ENCODE data around the gene RASL11A.
A peak's percentile ranks its signal among the peaks of the same experiment; 100 is the strongest.
"Not testable (repeated sequence)": the region's sequence is repeated elsewhere in the genome, so short reads cannot be mapped to it uniquely, and the experiment has no call there.

RASL11A gene

GRCh38 chr13:27270594-27271520 lies at the start of gene RASL11A:
RASL11A (plus strand) TSS chr13:27270830; CDS start chr13:27270945, 115 bp downstream.
- DNase-seq, result peak; percentile 76

GRCh38 chr13:27222100-27222499 lies 48.5 kb upstream of the RASL11A start:
- not testable (repeated sequence) for DNase-seq

- DNase-seq, result no peak
Observed at GRCh38 chr13:27226991-27227390, 43.6 kb upstream of the RASL11A start.

- no peak for DNase-seq
Observed at GRCh38 chr13:27228131-27228530, 42.5 kb upstream of the RASL11A start.

GRCh38 chr13:27229642-27230041 lies 41.0 kb upstream of the RASL11A start:
- DNase-seq, result no peak

GRCh38 chr13:27233964-27234363 lies 36.7 kb upstream of the RASL11A start:
- DNase-seq, result no peak

- DNase-seq, result no peak
Observed at GRCh38 chr13:27236478-27236877, 34.2 kb upstream of the RASL11A start.

GRCh38 chr13:27242702-27243101 lies 27.9 kb upstream of the RASL11A start:
- no peak for DNase-seq

- DNase-seq, result no peak
Observed at GRCh38 chr13:27245610-27246009, 25.0 kb upstream of the RASL11A start.

- DNase-seq, result no peak
Observed at GRCh38 chr13:27250833-27251165, 19.8 kb upstream of the RASL11A start.

- peak; percentile 93 for DNase-seq
Observed at GRCh38 chr13:27251166-27252091, 19.2 kb upstream of the RASL11A start, which contains the start of gene RPL21. RPL21 (plus strand) TSS chr13:27251558; CDS start chr13:27253777, 2,219 bp downstream.

- DNase-seq, result no peak
Observed at GRCh38 chr13:27252467-27252866, 18.2 kb upstream of the RASL11A start.

GRCh38 chr13:27257233-27257568 lies 13.4 kb upstream of the RASL11A start:
- no peak for DNase-seq

- no peak for DNase-seq
Observed at GRCh38 chr13:27257648-27258253, 12.9 kb upstream of the RASL11A start.

GRCh38 chr13:27258637-27259386 lies 11.8 kb upstream of the RASL11A start:
- DNase-seq, result no peak

GRCh38 chr13:27259831-27260230 lies 10.8 kb upstream of the RASL11A start:
- peak; percentile 27 for DNase-seq

GRCh38 chr13:27261396-27261795 lies 9.2 kb upstream of the RASL11A start:
- no peak for DNase-seq

GRCh38 chr13:27263438-27263837 lies 7.2 kb upstream of the RASL11A start:
- no peak for DNase-seq

GRCh38 chr13:27264181-27264580 lies 6.4 kb upstream of the RASL11A start:
- DNase-seq, result no peak

- no peak for DNase-seq
Observed at GRCh38 chr13:27264648-27265047, 6.0 kb upstream of the RASL11A start.

- no peak for DNase-seq
Observed at GRCh38 chr13:27266917-27267316, 3.7 kb upstream of the RASL11A start.

- no peak for DNase-seq
Observed at GRCh38 chr13:27267596-27267995, 3.0 kb upstream of the RASL11A start.

Measured in activated CD4-positive, alpha-beta T cell treated with anti-CD3 and anti-CD28 coated beads, Interleukin-10, Interleukin-2, amounts not matched to agents 100 ng/mL and 50 ng/mL, durations not matched to agents 16 hours and 8 hours (primary cell).